ENCODE measurements around the gene CD99. TPM values are rescaled to one million over a fixed set of nuclear protein-coding genes. Genes with fewer than 3 reads are reported as not detected.
"Not testable (repeated sequence)": the region's sequence is repeated elsewhere in the genome, so short reads cannot be mapped to it uniquely, and the experiment has no call there.

Gene CD99
- total and polyA plus RNA-seq, 4 donors, result 118 to 266 (median 189) TPM

GRCh38 chrX:2741386-2741785 lies 50.3 kb downstream of the CD99 start:
- DNase-seq (no peak), ATAC-seq (ENCODE audit: insufficient read depth, low FRiP score) (no peak)
- Histone ChIP-seq H3K27ac (ENCODE audit: low read depth in 1 of 2, low read length in 1 of 2) (no peak overlapping the region), H3K9ac (ENCODE audit: insufficient read depth in 1 of 2, low read length in 2 of 2) (no peak overlapping the region), H3K9me3 (ENCODE audit: control insufficient read depth in 4 of 4, insufficient read depth in 3 of 4, low read length in 3 of 4) (no peaks in the 10 kb centered on the region), H3K27me3 (ENCODE audit: control insufficient read depth in 3 of 3, insufficient read depth in 3 of 3, low read length in 2 of 3) (peaks cover 0 to 4% (median 0%) of the 10 kb centered on the region in 3 donors), H3K4me3 (no peak overlapping the region), H3K4me1 (ENCODE audit: control insufficient read depth in 5 of 5, insufficient read depth in 5 of 5, low read length in 5 of 5) (no peaks in the 10 kb centered on the region), H3K36me3 (ENCODE audit: control insufficient read depth in 4 of 4, insufficient read depth in 4 of 4, low read length in 4 of 4) (peaks cover 14 to 27% (median 23%) of the 10 kb centered on the region in 4 donors)
- TF ChIP-seq, protein P1, sequence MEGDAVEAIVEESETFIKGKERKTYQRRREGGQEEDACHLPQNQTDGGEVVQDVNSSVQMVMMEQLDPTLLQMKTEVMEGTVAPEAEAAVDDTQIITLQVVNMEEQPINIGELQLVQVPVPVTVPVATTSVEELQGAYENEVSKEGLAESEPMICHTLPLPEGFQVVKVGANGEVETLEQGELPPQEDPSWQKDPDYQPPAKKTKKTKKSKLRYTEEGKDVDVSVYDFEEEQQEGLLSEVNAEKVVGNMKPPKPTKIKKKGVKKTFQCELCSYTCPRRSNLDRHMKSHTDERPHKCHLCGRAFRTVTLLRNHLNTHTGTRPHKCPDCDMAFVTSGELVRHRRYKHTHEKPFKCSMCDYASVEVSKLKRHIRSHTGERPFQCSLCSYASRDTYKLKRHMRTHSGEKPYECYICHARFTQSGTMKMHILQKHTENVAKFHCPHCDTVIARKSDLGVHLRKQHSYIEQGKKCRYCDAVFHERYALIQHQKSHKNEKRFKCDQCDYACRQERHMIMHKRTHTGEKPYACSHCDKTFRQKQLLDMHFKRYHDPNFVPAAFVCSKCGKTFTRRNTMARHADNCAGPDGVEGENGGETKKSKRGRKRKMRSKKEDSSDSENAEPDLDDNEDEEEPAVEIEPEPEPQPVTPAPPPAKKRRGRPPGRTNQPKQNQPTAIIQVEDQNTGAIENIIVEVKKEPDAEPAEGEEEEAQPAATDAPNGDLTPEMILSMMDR (IDR thresholded peaks at IDR 0.05; ENCODE audit: control extremely low read depth, extremely low read depth), result no peak
- WGBS, 2 donors, result 98% methylated on average over 3 of the region's 3 CpGs

DNA sequence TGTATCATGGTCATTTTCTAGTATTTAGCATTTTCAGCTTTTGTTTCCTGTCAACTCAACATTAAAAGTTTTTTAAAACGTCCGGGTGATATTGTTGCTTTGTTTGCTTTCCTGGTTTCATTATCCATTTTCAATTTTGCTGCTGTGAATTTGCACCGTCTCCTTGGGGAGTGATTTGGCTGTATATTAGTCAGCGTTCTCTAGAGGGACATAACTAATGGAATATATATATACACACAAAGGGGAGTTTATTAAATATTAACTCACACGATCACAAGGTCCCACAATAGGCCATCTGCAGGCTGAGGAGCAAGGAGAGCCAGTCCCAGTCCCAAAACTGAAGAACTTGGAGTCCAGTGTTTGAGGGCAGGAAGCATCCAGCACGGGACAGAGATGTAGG lies 55.2 kb downstream of the CD99 start:
- not testable (repeated sequence) for H3K27ac ChIP-seq (ENCODE audit: low read depth in 1 of 2, low read length in 1 of 2); ATAC-seq (ENCODE audit: insufficient read depth, low FRiP score); H3K27me3 ChIP-seq (ENCODE audit: control insufficient read depth in 3 of 3, insufficient read depth in 3 of 3, low read length in 2 of 3); H3K9ac ChIP-seq (ENCODE audit: insufficient read depth in 1 of 2, low read length in 2 of 2); DNase-seq; H3K4me1 ChIP-seq (ENCODE audit: control insufficient read depth in 5 of 5, insufficient read depth in 5 of 5, low read length in 5 of 5); H3K4me3 ChIP-seq; H3K9me3 ChIP-seq (ENCODE audit: control insufficient read depth in 4 of 4, insufficient read depth in 3 of 4, low read length in 3 of 4)
- 44 to 60% methylated on average over 6 of the region's 6 CpGs for WGBS, 2 donors
- H3K36me3 ChIP-seq (ENCODE audit: control insufficient read depth in 4 of 4, insufficient read depth in 4 of 4, low read length in 4 of 4), result peaks cover 4 to 11% (median 5%) of the 10 kb centered on the region in 4 donors

DNA sequence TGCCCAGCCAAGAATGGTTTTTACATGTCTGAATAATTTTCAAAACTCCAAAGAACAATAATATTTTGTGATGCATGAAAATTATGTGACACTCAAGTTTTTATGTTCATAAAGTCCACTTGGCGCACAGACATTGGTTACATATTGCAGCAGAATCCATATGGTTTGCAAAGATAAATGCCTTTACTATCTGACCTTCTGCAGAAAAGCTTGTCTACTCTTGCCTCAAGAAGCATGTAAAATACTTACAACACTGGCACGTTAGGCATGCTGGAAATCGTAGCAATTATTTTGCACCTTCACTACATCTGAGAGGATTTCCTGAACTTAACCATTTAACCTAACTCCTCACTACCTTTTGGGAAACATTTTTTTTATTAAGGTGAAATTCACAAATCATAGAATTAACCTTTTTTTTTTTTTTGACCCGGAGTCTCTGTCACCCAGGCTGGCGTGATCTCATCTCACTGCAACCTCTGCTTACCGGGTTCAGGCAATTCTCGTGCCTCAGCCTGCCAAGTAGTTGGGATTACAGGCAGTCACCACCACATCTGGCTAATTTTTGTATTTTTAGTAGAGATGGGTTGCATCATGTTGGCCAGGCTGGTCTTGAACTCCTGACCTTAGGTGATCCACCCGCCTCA lies 57.2 kb downstream of the CD99 start:
- Histone ChIP-seq H3K27ac (ENCODE audit: low read depth in 1 of 2, low read length in 1 of 2) (no peak overlapping the region), H3K4me3 (no peak overlapping the region), H3K27me3 (ENCODE audit: control insufficient read depth in 3 of 3, insufficient read depth in 3 of 3, low read length in 2 of 3) (peaks cover 0 to 10% (median 0%) of the 10 kb centered on the region in 3 donors), H3K36me3 (ENCODE audit: control insufficient read depth in 4 of 4, insufficient read depth in 4 of 4, low read length in 4 of 4) (peaks cover 0 to 4% (median 1%) of the 10 kb centered on the region in 4 donors), H3K4me1 (ENCODE audit: control insufficient read depth in 5 of 5, insufficient read depth in 5 of 5, low read length in 5 of 5) (peaks cover 0 to 2% (median 0%) of the 10 kb centered on the region in 5 donors), H3K9me3 (ENCODE audit: control insufficient read depth in 4 of 4, insufficient read depth in 3 of 4, low read length in 3 of 4) (no peaks in the 10 kb centered on the region), H3K9ac (ENCODE audit: insufficient read depth in 1 of 2, low read length in 2 of 2) (no peak overlapping the region)
- WGBS, 2 donors, result 83 to 86% methylated on average over 8 of the region's 8 CpGs
- TF ChIP-seq, protein P1 (IDR thresholded peaks at IDR 0.05; ENCODE audit: control extremely low read depth, extremely low read depth), result no peak
- DNase-seq (no peak), ATAC-seq (ENCODE audit: insufficient read depth, low FRiP score) (no peak)

- no peaks in the 10 kb centered on the region for H3K9me3 ChIP-seq (ENCODE audit: control insufficient read depth in 4 of 4, insufficient read depth in 3 of 4, low read length in 3 of 4)
- H3K4me3 ChIP-seq, result no peak overlapping the region
- H3K27ac ChIP-seq (ENCODE audit: low read depth in 1 of 2, low read length in 1 of 2), result no peak overlapping the region
- 27 to 33% methylated on average over 1 of the region's 1 CpG for WGBS, 2 donors
- H3K27me3 ChIP-seq (ENCODE audit: control insufficient read depth in 3 of 3, insufficient read depth in 3 of 3, low read length in 2 of 3), result peaks cover 0 to 10% (median 0%) of the 10 kb centered on the region in 3 donors
- TF ChIP-seq, protein P1 (IDR thresholded peaks at IDR 0.05; ENCODE audit: control extremely low read depth, extremely low read depth), result no peak
- peaks cover 0 to 2% (median 0%) of the 10 kb centered on the region in 5 donors for H3K4me1 ChIP-seq (ENCODE audit: control insufficient read depth in 5 of 5, insufficient read depth in 5 of 5, low read length in 5 of 5)
- DNase-seq (no peak), ATAC-seq (ENCODE audit: insufficient read depth, low FRiP score) (no peak)
- H3K9ac ChIP-seq (ENCODE audit: insufficient read depth in 1 of 2, low read length in 2 of 2), result no peak overlapping the region
- no peaks in the 10 kb centered on the region for H3K36me3 ChIP-seq (ENCODE audit: control insufficient read depth in 4 of 4, insufficient read depth in 4 of 4, low read length in 4 of 4)
Observed at GRCh38 chrX:2748815-2749188, 57.7 kb downstream of the CD99 start.

Measured in lung (tissue), 12 donors.